SH-SY5Y (cell line): Measurements from ENCODE around the gene LYSMD3.

Experiments
- GATA2 ChIP-seq: IDR thresholded peaks from 2 replicates; pipeline ENCODE4 v1.6.1; 2011; ENCODE audit warnings: mild to moderate bottlenecking, low read depth, low read length
- GATA3 ChIP-seq: IDR thresholded peaks from 2 replicates; pipeline ENCODE4 v1.6.1; 2011; ENCODE audit warnings: low read depth, mild to moderate bottlenecking, low read length, moderate library complexity

The LYSMD3 gene

DNA sequence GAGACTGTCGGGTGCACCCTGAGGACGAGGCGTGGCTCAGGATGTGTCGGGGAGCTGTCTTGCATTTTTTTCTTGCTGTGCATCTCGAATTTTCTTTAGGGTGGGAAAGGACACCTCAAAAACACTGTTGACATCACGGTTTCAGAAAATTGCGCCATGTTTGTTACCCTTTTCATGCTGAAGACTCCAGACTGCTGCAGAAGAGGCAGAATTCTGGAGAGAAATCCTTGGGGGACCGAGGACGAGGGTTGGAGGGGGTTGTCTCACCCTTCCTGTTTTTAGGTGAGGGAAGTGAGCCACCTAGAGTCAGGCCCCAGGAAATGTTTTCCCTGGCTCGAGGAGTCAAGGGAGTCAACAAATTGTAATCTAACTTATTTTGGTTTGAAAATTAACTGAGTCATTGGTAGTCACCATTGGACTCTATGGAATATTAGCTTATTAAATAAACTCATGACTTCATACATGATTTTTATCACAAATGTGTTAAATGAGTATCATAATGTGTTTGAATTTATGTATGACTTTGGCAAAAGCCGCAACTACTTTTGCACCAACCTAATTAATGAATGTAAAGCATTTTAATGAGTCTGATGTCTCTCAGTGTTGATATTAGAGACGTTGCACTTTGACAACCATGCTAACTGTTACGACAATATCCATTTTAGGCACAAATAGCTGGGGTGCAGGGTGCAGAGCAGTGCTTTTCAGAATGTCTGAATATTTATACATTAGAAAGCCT is 724 bp upstream of the LYSMD3 start:
- TF ChIP-seq GATA3 (no peak), GATA2 (no peak)

DNA sequence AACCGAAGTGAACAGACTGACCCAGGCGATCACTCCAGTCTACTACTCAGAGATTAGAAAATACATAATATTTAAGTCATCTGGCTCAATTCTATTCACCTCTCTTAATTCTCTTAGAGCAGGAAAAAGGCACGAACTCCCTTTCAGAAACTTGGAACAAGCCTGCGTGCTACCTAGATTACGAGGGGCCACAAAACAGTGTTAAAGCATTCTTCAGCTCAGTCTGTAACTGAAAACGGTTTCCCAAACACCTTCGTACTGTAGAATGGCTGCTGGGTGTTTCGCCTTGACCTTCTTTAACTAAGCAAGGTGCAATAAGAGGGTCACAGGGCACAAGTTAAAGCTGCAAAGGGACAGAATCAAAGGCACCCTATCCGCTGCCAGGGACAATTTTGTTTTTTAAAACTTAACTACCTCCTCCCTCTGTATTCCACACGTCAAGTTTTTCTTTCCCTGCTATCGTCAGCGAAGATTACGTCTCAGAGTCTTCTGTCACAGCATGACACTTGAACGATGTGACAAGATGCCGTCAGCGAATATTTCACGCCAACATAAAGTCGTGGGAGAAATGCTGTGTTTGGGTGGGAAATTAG is 687 bp downstream of the LYSMD3 start:
- TF ChIP-seq GATA2 (no peak), GATA3 (no peak)

DNA sequence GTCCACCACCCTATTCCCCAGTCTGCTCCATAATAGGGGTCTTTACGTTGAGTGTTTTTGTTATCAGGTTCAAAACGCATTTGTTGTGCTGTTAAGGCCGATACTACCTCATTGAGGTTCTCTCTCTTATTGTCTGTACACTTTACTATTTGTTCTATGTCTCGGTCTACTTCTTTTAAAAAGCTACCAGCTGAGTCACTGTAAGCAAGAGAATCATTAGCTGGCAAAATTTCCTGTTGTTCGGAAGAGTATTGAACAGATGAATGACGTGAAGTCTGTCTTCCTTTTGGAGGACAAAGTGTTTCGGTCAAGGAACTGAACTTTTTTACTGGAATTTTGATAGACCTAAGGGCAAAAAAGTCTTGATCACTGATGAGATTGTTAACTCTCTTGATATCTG is 10.3 kb downstream of the LYSMD3 start:
- TF ChIP-seq GATA2 (no peak), GATA3 (no peak)

DNA sequence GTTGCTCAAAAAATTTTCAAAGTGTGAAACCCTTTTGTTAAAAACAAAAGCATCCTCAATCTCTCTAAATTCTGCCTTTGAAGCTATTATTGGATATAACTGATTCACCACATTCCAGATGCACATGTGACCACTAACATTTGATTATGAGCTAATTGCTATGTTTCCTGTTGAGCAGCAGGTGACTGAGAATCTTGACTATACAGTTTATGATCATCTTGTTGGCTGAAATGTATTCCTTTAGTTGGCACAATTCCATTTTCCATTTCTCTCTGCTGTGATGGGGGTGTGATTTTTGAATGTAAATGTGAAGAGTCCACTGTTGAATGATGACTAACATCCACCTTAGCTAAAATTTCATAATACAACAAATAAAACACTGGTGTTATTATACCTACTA is 10.7 kb downstream of the LYSMD3 start:
- TF ChIP-seq GATA3, result no peak
- no peak for TF ChIP-seq GATA2

DNA sequence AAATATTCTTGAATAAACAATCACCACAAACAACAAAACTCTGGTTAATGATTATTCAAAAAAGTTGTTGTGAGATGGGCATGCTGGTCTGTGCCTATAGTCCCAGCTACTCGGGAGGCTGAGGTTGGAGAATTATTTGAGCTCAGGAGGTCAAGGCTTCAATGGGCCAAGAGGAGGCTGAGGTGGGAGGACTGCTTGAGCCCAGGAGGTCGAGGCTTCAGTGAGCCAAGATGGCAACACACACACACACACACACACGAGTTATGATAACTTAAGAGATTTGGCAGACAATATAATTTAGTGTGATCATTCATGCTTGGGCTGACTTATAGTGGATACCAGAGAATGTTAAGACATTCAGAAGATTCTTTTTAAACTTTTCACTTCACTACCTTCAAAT is 14.9 kb downstream of the LYSMD3 start:
- no peak for TF ChIP-seq GATA2
- no peak for TF ChIP-seq GATA3

DNA sequence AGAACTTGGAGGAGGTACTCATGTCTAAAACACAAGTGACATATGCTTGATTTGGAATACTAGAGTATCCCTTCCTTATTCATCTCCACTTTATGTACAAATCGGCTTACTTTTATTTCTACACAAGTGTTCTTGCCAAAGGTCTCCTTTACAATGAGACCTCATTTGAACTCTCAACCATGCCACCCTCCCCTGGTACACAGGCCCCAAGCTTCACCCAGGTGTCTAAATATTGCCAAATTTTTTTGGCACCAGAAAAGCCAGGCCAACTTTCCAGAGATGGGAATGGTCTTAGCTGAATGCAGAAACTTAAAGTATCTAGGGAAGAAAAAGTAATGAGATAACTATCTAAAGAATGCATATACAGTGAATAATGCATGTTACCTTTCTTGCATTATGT is 18.9 kb downstream of the LYSMD3 start:
- no peak for TF ChIP-seq GATA2
- no peak for TF ChIP-seq GATA3

DNA sequence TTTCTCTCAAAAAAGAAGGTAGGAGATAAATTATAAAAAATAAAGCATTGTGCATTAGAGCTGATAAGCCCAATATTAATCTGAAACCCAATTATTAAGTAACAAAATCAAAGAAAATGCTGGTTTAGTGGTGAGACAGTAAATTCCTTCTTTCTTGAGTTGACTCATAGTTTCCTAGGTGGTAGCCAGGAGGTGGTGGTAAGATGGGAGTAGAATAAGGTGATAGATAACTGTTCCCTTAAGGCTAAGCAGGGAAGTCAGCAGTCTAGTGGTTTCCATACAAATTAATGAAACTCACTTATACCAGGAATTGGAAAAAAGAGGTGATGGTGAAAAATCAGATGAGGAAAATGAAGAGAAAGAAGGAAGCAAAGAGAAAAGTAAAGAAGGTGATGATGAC is 23.2 kb downstream of the LYSMD3 start:
- TF ChIP-seq GATA2, result no peak
- TF ChIP-seq GATA3, result no peak

DNA sequence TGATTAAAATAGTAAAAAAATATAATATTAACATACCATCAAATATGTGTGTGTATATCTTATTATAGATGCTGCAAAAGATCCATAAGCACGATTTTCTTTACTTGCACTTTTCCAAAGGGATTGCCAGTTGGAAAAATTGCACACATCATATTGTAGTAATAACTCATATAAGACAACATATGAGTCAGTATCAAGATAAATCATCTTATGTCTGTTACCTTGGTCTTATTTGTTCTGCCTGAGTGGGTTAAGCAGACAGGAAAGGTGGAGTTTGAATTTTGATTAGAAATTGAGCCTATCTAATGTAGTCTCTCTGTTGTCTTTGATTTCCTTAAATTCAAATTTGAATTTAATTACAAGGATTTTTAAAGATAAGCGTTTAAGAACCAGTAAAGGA is 24.6 kb downstream of the LYSMD3 start:
- no peak for TF ChIP-seq GATA3
- TF ChIP-seq GATA2, result no peak

DNA sequence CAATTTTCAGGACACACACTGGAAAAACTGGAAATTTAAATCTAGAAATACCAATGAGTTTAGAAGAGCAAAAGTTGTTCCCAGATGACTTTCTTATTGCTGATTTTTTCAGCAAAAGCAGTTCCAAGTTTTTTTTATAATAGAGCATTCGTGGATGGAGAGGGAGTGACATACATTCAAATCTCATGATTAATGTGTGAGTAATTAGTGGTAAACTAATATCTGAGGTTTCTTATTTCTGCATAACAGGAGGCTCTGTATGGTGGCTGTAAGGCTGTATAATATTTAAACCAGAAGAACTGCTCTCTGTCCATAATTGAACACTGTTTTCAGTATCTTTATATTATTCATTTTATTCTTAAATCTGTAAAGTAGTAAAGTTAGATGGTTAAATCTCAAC is 25.8 kb downstream of the LYSMD3 start:
- TF ChIP-seq GATA2, result no peak
- TF ChIP-seq GATA3, result no peak

DNA sequence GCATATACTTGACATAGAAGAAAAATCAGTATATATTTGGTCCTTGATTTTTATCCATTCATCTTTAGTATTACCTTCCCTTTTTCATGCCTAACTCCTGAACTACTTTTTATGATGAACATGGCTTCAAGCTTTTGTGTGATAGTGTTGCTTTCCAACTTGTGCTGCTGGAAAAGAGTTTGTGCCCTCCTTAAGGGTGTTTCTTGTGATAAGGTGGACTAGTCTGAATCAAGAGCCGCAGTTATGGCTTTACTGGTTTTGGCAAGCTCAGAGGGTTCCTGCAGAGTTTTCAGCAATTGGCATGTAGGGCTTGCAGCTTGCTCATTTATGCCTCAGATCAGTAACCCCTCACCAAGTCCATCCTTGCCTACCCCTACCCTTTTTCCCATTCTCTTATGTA is 34.2 kb downstream of the LYSMD3 start:
- TF ChIP-seq GATA3 (no peak), GATA2 (no peak)

DNA sequence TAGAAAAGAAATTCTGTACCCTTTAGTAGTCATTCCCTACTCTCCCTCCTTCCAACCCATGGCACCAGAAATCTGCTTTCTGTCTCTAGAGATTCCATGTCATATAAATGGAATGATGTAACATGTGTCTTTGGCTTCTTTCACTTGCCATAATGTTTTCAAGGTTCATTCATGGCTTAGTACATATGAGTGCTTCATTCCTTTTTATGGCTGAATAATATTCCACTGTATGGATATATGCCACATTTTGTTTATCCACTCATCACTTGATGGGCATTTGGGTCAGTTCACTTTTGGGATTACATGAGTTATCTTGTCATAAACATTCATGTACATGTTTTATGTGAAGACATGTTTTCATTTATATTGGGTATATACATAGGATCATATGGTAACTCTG is 35.3 kb downstream of the LYSMD3 start:
- TF ChIP-seq GATA2, result no peak
- TF ChIP-seq GATA3, result no peak

DNA sequence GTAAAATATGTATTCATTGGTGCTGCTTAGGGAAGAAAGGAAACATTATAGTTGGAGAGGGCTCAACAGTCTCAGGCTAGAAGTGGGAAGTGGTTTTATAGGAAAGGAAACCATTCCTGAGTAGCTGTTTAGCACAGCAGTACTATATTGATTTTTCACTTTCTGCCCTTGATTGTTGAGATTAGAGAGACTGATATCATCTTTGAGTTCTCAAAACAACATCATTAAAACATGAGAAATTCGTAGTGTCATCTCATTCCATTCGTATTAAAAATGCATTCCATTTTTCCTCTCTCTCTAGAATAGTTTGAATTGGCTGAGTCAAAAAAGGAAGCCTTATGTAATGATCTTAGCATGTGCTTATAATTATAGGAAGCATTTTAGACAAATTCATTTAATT is 40.6 kb downstream of the LYSMD3 start:
- TF ChIP-seq GATA2 (no peak), GATA3 (no peak)

DNA sequence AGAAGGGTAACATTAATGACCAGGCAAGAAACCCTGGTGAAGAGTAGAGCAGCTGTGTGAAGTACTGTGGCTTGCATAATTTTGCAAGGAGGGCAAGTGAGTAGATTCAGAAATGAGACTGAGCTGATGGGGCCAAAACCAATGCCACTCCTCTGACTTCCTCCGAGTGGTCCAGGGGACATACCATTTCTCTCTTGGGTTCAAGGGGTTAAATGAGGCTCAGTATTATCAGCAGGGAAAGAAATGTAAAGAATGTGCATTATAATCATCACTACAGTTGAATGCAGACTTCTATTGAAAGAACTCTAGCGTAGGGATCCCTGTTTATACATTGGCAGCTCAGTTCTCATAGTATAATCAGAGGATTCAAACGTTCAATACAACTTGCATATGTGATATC is 44.8 kb downstream of the LYSMD3 start:
- no peak for TF ChIP-seq GATA3
- no peak for TF ChIP-seq GATA2

DNA sequence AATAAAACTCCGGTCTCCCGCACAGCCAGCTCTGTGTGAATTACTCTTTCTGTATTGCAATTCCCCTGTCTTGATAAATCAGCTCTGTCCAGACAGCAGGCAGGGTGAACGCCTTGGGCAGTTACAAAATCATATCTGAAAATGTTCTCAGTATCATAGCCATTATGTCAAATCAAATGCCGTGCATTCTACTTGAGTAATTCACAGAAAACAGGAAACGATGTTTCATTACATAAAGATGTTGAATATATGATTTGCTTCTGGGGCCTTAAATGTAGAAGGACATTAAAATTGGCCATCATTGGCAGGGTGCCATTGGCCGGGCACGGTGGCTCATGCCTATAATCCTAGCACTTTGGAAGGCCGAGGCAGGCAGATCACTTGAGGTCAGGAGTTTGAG is 46.2 kb downstream of the LYSMD3 start:
- TF ChIP-seq GATA3 (no peak), GATA2 (no peak)

DNA sequence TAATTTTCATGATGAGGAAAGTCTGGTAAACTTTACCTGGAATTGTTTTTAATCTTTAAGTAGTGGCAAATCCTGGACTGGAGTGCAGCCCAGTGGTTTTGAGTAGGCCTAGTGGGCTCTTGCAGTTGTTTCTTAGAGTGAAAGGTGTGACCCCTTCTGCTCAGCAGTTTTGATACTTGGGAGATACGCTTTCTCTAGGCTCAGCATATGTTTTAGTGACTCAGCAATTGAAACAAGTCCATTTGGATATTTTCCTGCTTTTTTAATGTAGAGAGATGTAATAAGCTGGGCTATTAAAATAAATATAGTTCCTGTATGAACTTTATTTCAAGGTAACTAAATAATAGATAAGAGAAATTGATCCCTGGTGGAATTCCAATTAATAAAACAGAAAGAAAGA is 48.7 kb downstream of the LYSMD3 start:
- TF ChIP-seq GATA2 (no peak), GATA3 (no peak)
